ENCODE data around the gene TCEAL5.

DNA sequence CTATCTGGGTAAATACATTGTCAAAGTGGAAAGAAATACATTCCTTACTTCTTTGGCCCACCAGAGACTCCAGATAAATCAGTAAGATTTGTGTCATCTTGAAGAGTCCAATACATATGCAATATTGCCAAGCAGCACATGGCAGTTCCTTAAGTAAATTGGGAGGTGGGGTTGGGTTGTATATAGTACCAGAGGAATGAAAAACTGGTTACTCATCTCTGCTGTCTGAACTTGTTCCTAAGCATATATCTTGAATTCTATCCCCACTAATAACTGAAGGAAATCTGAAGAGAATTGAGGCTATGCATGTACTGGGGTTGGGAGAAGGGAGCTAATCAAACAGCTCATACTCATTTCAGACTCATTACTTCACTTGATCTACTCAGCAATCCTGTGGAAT lies 36.4 kb downstream of the TCEAL5 start:
- no peak for TF ChIP-seq CTCF (IDR thresholded peaks at IDR 0.05)
- TF ChIP-seq ZFX (IDR thresholded peaks at IDR 0.05; ENCODE audit: borderline replicate concordance): no peak
